Psoas muscle (tissue), 8 donors: ENCODE data around the gene VSTM2B. TPM values are rescaled to one million over a fixed set of nuclear protein-coding genes. Genes with fewer than 3 reads are reported as not detected.

ENCODE experiments used
- ATAC-seq, 4 donors: fragments of 200-7000 bp; cut with Tn5 transposase; one replicate each; pipeline ENCODE4 v1.9.1; 2020; ENCODE audit warnings: moderate library complexity in 3 of 4, mild to moderate bottlenecking in 2 of 4
- DNase-seq, 2 donors: peaks; one replicate each; pipeline ENCODE4 v3.0.0-alpha.2; 2020
- H3K27ac ChIP-seq: fragments of 200-600 bp; one replicate; pipeline ENCODE4 v1.8.0; 2022
- H3K27me3 ChIP-seq, 3 donors: fragments of 200-600 bp in 1 of 3; one replicate each; pipeline versions ENCODE4 v1.6.1 to v1.8.0; 2013 to 2022; ENCODE audit warnings: low read length in 2 of 3, mild to moderate bottlenecking in 2 of 3, moderate library complexity in 1 of 3; ENCODE audit not compliant: insufficient read depth in 3 of 3
- H3K36me3 ChIP-seq, 2 donors: fragments of 200-600 bp in 1 of 2; one replicate each; pipeline versions ENCODE4 v1.6.1 to v1.8.0; 2013 to 2022; ENCODE audit warnings: low read depth in 1 of 2, mild to moderate bottlenecking in 1 of 2, moderate library complexity in 1 of 2; ENCODE audit not compliant: insufficient read depth in 1 of 2
- H3K4me1 ChIP-seq: fragments of 200-600 bp; one replicate; pipeline ENCODE4 v1.8.0; 2022
- H3K4me3 ChIP-seq: fragments of 200-600 bp; one replicate; pipeline ENCODE4 v1.8.0; 2022; ENCODE audit warnings: mild to moderate bottlenecking
- H3K9me3 ChIP-seq: fragments of 200-600 bp; one replicate; pipeline ENCODE4 v1.8.0; 2022
- CTCF ChIP-seq: fragments of 200-600 bp; IDR thresholded peaks from one replicate; pipeline ENCODE4 v1.8.0; 2022; ENCODE audit warnings: antibody characterized with exemption
- WGBS, 3 donors: extraction: QIAGEN DNeasy Blood & Tissue Kit; methylation state at CpG; one replicate each; pipeline versions ENCODE4 v1.1.6 to v1.1.7; 2013; 5-methylcytosine and 5-hydroxymethylcytosine counted together
- intact Hi-C, 2 donors: fragments of 100-400 bp; cut with DNase I; formaldehyde crosslinking; loops; one replicate each; pipeline versions ENCODE4 v1.11.0 to v1.14.2; 2022
- polyA plus RNA-seq, 3 donors: library from polyadenylated mRNA; stranded (reverse); fragments of 200-250 nt; gene quantifications; one replicate each; pipeline ENCODE4 v1.2.3, GENCODE V29; 2013
- total RNA-seq, 4 donors: library from RNA; stranded (reverse); fragmentation: NEBNext Ultra II Directional in 2 of 4; extraction: Animal tissue kit (Norgen Biotek cat#: 25700) in 2 of 4; gene quantifications; one replicate each; pipeline versions ENCODE4 v1.2.1 to v1.2.4, GENCODE V29; 2021 to 2023
- donor health status: healthy with polysubstance abuse.
- donor health status: DM: no; HTN: no; CAD: no; lungs with moderate emphysema.
- donor health status: Bipolar disorder and iron deficiency.
- donor health status: healthy.
- donor health status: DM: yes; HTN: yes; CAD: no.
- donor health status: DM: no; HTN: no; CAD: no.
- donor health status: DM: no; HTN: no; CAD: no.
- donor health status: DM: yes; HTN: yes; CAD: no.

VSTM2B gene
- total and polyA plus RNA-seq, 7 donors, result not detected

GRCh38 chr19:29545866-29546582 is 20.2 kb downstream of the VSTM2B start:
- Histone ChIP-seq H3K4me3 (no peak overlapping the region), H3K36me3 (no peaks in the 10 kb centered on the region), H3K9me3 (no peaks in the 10 kb centered on the region), H3K4me1 (no peaks in the 10 kb centered on the region), H3K27me3 (peaks cover 0 to 11% (median 5%) of the 10 kb centered on the region in 3 donors), H3K27ac (no peak overlapping the region)
- ATAC-seq (no peak), DNase-seq (no peak)
- intact Hi-C loops, result no loop called here
- WGBS, 3 donors, result 71 to 75% (median 73%) methylated on average over 8 of the region's 8 CpGs
- no peak for TF ChIP-seq CTCF

- no peak for TF ChIP-seq CTCF
- no peak for DNase-seq
- no peak overlapping the region for H3K27ac ChIP-seq
- intact Hi-C loops, result no loop called here
- WGBS, 3 donors, result 28 to 42% (median 35%) methylated on average over 10 of the region's 10 CpGs
- H3K36me3 ChIP-seq, result no peaks in the 10 kb centered on the region
- ATAC-seq, result no peak
- no peak overlapping the region for H3K4me3 ChIP-seq
- H3K9me3 ChIP-seq, result no peaks in the 10 kb centered on the region
- H3K27me3 ChIP-seq, result peaks cover 0 to 7% (median 3%) of the 10 kb centered on the region in 3 donors
- H3K4me1 ChIP-seq, result no peaks in the 10 kb centered on the region
Observed at GRCh38 chr19:29546583-29547190, 20.9 kb downstream of the VSTM2B start.

GRCh38 chr19:29547361-29547960 is 21.7 kb downstream of the VSTM2B start:
- H3K27ac ChIP-seq, result no peak overlapping the region
- 70 to 82% (median 79%) methylated on average over 7 of the region's 7 CpGs for WGBS, 3 donors
- intact Hi-C loops, result no loop called here
- H3K27me3 ChIP-seq, result peaks cover 0 to 5% (median 4%) of the 10 kb centered on the region in 3 donors
- DNase-seq, result no peak
- H3K36me3 ChIP-seq, result no peaks in the 10 kb centered on the region
- no peak for TF ChIP-seq CTCF
- H3K4me3 ChIP-seq, result no peak overlapping the region
- ATAC-seq, result no peak
- no peaks in the 10 kb centered on the region for H3K9me3 ChIP-seq
- no peaks in the 10 kb centered on the region for H3K4me1 ChIP-seq

GRCh38 chr19:29547981-29548380 is 22.2 kb downstream of the VSTM2B start:
- no peak for TF ChIP-seq CTCF
- 59 to 71% (median 62%) methylated on average over 8 of the region's 8 CpGs for WGBS, 3 donors

More at GRCh38 chr19:29547981-29548380, 22.2 kb downstream of the VSTM2B start:
- H3K4me3 ChIP-seq, result no peak overlapping the region
- H3K27ac ChIP-seq, result no peak overlapping the region
- no peaks in the 10 kb centered on the region for H3K36me3 ChIP-seq
- H3K4me1 ChIP-seq, result no peaks in the 10 kb centered on the region
- peaks cover 0 to 5% (median 4%) of the 10 kb centered on the region in 3 donors for H3K27me3 ChIP-seq
- ATAC-seq, result no peak
- DNase-seq, result no peak
- intact Hi-C loops, result no loop called here
- no peaks in the 10 kb centered on the region for H3K9me3 ChIP-seq
